Activated CD4-positive, CD25-positive, alpha-beta regulatory T cell (primary cell): ENCODE data around the gene ZFYVE28.

Experiments
- DNase-seq, 4 experiments: peaks; one replicate each; lab custom pipeline; 2025; lab: John Stamatoyannopoulos, UW

ZFYVE28 gene

DNA sequence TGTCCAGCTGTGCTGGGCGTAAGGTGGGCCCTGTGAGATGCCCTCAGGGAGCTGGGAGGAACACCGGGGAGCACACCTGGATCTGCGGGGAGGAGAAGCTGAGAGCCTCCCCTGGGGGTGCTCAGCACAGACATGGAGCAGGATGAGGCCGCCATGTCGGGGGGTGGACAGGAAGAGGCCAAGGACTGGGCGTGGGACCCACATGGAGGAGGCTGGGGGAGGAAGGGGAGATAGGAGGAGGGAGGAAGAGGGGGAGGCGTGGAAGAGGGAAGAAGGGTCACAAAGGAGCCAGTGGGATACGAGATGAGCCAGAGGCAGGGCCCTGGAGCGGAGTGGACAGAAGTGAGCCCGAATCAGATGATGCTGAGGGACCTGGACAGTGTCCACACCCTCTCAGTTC, 66.3 kb downstream of the ZFYVE28 start:
- no peak for DNase-seq

DNA sequence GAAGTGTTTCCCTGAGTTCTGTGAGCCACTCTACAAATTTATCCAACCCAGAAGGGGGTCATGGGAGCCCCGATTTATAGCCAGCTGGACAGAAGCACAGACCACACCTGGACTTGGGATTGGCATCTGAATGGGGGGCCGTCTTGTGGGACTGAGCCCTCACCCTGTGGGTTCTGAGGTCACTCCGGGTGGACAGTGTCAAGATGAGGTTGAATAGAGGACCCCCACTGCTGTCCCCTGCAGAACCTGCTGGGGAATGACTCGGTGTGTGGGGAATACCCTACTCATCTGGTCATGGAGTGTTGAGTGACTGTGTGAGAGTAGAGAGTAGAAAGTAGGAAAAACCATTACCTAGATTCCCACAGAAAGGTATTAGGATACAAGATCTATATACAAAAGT, 67.5 kb downstream of the ZFYVE28 start:
- DNase-seq: no peak

GRCh38 chr4:2348786-2349185, 69.7 kb downstream of the ZFYVE28 start:
- no peak for DNase-seq

DNA sequence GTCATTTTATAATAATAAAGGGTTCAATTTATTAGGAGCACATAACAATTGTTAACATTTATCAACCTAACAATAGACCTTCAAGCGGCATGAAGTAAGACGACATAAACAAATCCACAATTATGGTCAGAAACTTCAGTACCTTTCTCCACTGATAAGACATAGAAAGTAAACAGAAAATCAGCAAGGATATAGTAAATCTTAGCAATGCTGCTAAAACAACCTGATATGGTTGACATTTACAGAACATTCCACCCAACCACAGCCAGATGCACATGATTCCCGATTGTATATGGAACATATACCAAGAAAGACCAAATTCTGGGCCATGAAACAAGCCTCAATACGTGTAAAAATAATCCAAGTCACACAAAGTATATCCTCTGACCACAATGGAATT, 71.3 kb downstream of the ZFYVE28 start:
- no peak for DNase-seq

GRCh38 chr4:2343476-2343875, 75.0 kb downstream of the ZFYVE28 start:
- no peak for DNase-seq

- no peak for DNase-seq
Measured at GRCh38 chr4:2341911-2342652, 76.4 kb downstream of the ZFYVE28 start.

- no peak for DNase-seq
Measured at GRCh38 chr4:2341261-2341841, 77.1 kb downstream of the ZFYVE28 start.

DNA sequence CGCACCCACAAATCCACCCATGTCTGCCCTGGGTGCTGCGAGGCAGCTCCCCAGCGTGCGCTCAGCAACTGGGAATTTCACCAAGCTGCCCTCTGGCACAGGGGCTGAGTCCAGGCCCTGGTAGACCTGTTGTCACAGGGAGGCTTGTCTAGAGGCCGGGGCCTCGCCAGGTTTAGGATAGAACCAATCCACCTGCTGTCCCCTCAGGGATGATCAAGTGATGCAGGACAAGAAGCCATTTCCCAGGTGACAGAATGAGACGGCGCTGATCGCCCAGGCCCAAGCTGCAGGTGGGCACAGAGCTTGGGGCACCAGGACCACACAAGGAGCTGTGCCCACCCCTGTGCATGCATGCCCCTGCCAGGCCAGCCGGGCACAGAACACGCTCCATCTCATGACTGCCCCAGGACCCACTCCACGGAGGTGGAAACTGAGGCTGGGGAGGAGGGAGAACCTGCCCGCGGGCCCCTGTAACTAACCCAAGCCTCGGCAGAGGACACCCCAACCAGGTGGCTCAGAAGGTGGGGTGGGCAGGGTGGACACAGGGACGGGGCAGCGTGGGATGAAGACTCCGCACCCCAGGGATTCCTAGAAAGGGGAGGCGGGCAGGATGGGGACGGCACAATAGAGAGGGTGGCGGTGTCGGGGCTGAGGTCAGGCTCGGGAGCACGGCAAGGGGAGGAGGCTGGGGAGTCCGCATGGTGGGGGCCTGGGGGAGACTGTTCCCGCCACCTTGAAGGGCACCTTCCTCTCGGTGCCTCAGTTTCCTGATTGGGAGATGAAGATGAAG, 78.0 kb downstream of the ZFYVE28 start:
- no peak for DNase-seq

DNA sequence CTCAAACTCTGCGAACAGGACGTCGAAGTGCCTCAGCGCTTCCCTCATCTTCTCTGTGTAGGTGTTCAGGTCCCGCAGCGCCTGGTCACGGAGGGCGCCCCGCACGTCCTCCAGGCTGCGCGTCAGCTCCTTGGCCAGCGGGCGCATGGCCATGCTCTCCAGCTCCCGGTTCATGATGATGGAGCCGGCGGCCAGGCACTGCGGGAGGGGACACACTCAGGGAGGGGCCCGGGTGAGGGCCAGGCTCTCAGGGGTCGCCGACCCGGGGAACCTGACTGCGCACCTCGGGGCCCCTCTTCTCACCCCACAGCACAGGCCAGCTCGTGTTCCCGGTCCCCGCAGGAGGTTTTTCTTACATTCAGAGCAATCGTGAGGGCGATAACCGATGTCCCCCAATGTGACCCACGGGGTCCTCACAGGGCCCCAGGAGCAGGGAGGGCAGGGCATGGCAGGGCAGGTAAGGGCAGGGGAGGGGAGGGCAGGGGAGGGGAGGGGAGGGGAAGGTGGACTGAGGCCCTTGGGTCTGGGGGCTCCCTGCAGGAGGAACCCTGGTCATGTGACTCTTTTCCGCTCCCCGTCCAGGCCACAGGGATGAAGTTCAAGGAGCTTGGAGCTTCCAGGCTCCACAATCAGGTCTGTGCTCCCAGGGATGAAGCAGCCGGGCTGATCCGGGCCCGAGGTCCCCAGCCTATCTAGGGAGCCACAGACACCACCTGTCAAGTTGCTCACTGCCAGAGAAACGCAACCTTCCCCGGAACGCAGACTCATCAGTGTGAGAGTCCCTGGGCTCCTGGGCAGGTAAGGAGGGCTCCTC, 78.8 kb downstream of the ZFYVE28 start:
- DNase-seq: no peak

- no peak for DNase-seq
Measured at GRCh38 chr4:2338754-2339457, 79.5 kb downstream of the ZFYVE28 start.

DNA sequence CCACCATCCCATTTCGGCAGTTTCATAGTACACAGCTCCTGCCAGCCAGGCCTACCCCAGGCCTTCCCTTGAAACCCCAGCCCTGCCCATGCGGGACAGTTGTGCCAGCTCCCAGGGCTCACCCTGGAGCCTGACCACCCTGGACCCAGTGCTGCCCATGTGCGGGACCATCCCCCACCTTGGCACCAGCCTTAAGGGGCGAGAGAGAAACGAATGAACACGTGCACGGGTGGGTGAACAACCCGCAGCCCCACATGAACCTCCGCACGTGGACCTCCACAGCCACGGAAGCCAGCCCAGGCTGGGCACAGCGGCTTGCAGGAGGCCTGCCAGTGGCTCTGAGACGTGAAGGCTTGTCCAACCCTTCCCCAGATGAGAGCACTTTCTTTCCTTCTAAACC, 80.5 kb downstream of the ZFYVE28 start:
- no peak for DNase-seq

- no peak for DNase-seq
Measured at GRCh38 chr4:2337131-2337723, 81.2 kb downstream of the ZFYVE28 start.

- DNase-seq: no peak
Measured at GRCh38 chr4:2336659-2337058, 81.8 kb downstream of the ZFYVE28 start.

DNA sequence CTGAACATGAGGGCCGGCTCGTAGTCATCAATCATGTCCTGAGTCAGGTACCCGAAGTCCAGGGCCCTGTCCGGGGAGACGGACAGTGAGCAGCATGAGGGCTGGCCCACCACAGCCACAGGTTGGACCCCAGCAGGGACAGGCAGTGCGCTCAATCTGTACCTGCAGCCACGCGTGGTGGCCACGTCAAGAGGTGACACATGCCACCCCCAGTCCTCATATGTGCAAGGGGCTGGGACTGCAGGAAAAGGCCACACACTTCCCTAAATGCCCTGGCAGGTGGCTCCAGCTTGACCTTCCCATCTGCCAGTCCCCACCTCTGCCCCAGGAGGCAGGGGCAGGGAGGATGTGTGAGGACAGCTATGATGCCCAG, 82.7 kb downstream of the ZFYVE28 start:
- no peak for DNase-seq

DNA sequence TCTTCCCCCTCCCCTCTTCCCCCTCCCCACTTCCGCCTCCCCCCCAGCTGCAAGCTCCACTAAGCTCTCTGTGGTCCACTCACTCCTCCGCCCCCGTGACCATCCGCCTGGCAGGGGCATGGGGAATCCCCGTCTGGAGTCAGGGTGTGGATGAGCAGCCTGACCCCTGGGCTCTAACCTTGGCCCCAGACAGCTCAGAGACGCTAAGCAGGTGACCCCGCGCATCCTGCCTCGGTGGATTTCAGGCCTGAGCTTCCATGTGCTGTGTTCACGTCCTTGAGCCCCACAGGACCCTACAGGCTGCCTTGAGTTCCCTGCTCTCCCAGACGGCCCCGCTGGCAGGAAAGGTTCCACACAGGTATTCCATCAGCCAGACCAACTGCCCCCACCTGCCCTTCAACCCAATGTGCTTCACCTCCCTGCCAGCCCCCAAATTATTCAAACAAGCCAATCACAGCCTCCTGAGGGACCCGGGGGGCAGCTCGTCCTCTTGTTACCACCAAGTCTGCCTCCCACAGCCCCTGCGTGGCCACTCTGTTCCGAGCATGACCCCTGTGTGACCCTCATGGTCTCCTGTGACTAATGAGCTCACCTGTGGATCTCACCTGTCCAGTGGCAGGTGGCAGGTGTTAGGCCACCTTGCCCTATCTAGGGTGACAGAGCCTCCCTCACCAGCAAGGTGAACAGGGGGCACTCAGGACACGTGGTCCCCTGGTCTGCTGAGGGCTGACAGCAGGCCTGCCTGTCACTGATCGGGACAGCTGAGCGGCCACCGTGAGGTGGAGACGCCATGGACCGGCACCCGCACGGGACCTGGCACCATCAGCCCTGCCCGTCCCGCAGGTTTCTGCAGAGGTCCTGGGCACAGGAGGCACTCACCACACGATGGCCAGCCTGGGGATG, 83.4 kb downstream of the ZFYVE28 start:
- no peak for DNase-seq

- no peak for DNase-seq
Measured at GRCh38 chr4:2333916-2334644, 84.4 kb downstream of the ZFYVE28 start.

DNA sequence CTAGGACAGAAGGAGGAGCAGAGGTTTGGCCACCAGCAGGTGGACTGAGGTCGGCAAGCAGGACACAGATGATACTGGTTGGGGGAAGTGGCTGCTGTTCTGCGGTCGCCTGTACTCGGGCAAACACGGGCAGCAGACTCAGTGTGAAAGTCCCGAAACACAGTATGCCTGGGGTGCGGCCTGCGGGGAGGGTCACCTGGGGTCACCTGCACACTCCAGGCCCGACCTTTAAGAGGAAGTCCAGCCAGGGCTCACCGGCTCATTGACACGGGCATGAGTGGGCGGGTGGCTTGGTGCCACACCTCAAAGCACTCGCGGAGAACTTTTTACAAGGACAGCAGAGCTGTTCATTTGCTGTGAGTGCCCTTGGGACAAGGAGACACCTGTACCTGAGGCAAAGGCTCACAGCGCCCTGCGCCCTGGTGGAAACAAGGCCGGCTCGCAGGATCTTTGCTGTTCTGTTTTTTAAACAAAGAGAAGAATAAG, 85.0 kb downstream of the ZFYVE28 start:
- DNase-seq: no peak

DNA sequence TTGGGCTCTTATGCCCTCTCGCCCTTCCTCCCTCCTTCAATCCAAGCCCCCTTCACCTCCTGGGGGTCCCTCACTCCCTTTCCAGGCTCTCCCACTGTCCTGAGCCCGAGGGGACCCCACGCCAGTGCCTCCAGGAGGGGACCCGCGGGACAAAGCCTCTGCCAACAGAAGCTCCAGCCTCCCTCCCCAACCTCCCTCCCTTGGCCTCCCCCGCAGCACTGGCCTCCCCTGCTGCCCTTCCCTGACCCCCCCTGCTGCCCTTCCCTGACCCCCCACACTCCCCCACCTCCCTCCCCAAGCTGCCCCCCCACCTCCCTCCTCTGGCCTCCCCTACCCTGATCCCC, 85.5 kb downstream of the ZFYVE28 start:
- DNase-seq: no peak

DNA sequence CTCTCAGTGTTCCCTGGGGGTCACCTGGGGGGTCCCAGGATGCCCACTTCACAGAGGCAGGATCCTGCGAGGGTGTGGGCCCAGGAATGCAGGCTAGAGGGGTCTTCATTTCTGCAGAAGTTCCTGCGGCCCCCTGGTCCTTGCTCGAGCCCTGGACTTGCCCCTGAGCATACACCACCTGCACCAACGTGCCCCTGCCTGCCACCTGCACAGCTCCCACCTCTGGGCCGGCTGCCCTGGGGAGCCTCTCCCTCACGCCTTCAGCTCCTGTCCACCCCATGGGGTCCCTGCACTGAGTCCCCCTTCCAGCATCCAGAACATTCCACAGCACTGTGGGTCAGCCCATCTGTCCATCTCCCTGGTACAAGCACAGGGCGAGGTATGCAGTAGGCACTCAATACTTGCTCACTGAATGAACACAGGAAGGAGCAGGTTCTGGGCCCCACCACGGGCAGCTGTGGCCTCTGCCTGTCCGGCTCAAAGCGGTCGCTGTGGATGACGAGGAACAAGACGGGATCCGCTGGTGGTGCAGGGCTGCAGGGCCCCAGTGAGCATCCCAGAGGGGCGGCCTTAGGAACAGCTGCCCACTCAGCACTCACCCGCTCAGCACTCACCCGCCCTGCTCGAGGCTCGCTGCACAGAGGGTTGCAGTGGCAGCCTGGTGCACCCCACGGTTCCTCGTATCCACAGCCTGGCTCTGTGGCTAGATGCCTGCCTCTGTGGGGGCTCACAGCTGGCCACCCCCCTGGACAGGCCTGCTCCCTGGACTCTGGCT, 86.1 kb downstream of the ZFYVE28 start:
- no peak for DNase-seq
